Measurements from ENCODE around the gene SMYD2. TPM values are rescaled to one million over a fixed set of nuclear protein-coding genes. Genes with fewer than 3 reads are reported as not detected.
A peak's percentile ranks its signal among the peaks of the same experiment; 100 is the strongest.

SMYD2 gene
- total RNA-seq, 1 experiment from 2014 or later, result 6.4 TPM

GRCh38 chr1:214341932-214342331 lies 61.0 kb downstream of the SMYD2 start:
- peak; percentile 16; the same call in 1 of the 2 replicates for ATAC-seq
- no peak overlapping the region for H3K4me3 Mint-ChIP-seq
- peaks cover 29% of the 10 kb centered on the region for H3K4me1 Mint-ChIP-seq
- H3K27ac Mint-ChIP-seq, result no peak overlapping the region
- POLR2A ChIA-PET, result no interaction called here
- peaks cover 21% of the 10 kb centered on the region for H3K36me3 Mint-ChIP-seq
- DNase-seq (ENCODE audit: low spot score), result no peak
- H3K27me3 Mint-ChIP-seq (ENCODE audit: low read depth), result no peaks in the 10 kb centered on the region
- CTCF ChIA-PET, result interaction anchor here (0.6 to 2.6 kb wide), 3 partner anchors 10 to 1571 kb away, joined by 3 to 21 read pairs (median 6); no protein-coding TSS in a partner anchor
- peaks cover 19% of the 10 kb centered on the region for H3K9me3 Mint-ChIP-seq
- TF ChIP-seq FOXJ3 (CRISPR knock-in tag; IDR thresholded peaks at IDR 0.05; ENCODE audit: borderline replicate concordance) (no peak), ZNF317 (CRISPR knock-in tag; IDR thresholded peaks at IDR 0.05; ENCODE audit: borderline replicate concordance, low read depth) (no peak), NFYB (CRISPR knock-in tag; conservative IDR thresholded peaks at IDR 0.05; ENCODE audit: low read depth) (no peak), TEAD4 (CRISPR knock-in tag; IDR thresholded peaks at IDR 0.05) (no peak), NR1H2 (CRISPR knock-in tag; IDR thresholded peaks at IDR 0.05) (no peak), ATF2 (CRISPR knock-in tag; IDR thresholded peaks at IDR 0.05; ENCODE audit: borderline replicate concordance, low read depth) (no peak), AR (CRISPR knock-in tag; IDR thresholded peaks at IDR 0.05) (no peak), ATF1 (CRISPR knock-in tag; IDR thresholded peaks at IDR 0.05) (no peak), E2F1 (CRISPR knock-in tag; IDR thresholded peaks at IDR 0.05) (no peak), ZNF425 (CRISPR knock-in tag; conservative IDR thresholded peaks at IDR 0.05) (no peak), ESRRA (CRISPR knock-in tag; IDR thresholded peaks at IDR 0.05; ENCODE audit: borderline replicate concordance) (no peak), CTCF (IDR thresholded peaks at IDR 0.05) (no peak), ERG (CRISPR knock-in tag; IDR thresholded peaks at IDR 0.05) (no peak)

- no peak for DNase-seq (ENCODE audit: low spot score)
- ChIA-PET CTCF (interaction anchor here (1.9 to 2.6 kb wide), 2 partner anchors 10 to 81 kb away, joined by 6 to 21 read pairs; no protein-coding TSS in a partner anchor), POLR2A (no interaction called here)
- no peak for ATAC-seq
- no peak overlapping the region for H3K27ac Mint-ChIP-seq
- no peaks in the 10 kb centered on the region for H3K27me3 Mint-ChIP-seq (ENCODE audit: low read depth)
- H3K4me3 Mint-ChIP-seq, result no peak overlapping the region
- H3K9me3 Mint-ChIP-seq, result peaks cover 19% of the 10 kb centered on the region
- H3K4me1 Mint-ChIP-seq, result peaks cover 23% of the 10 kb centered on the region
- peaks cover 27% of the 10 kb centered on the region for H3K36me3 Mint-ChIP-seq
- TF ChIP-seq SMAD3 (CRISPR knock-in tag; IDR thresholded peaks at IDR 0.05; ENCODE audit: borderline replicate concordance), result no peak
Observed at GRCh38 chr1:214342525-214342924, 61.6 kb downstream of the SMYD2 start.
